Thoracic aorta endothelial cell (primary cell): Measurements from ENCODE around the gene RNF167. TPM values are rescaled to one million over a fixed set of nuclear protein-coding genes. Genes with fewer than 3 reads are reported as not detected.

Source experiments
- small RNA-seq: library from RNA; depleted of rRNA; stranded (forward); fragments of <200 nt; gene quantifications from one replicate; pipeline ENCODE3, GENCODE V24; 2012
- total RNA-seq: library from RNA; depleted of rRNA; stranded (reverse); fragments of >200 nt; gene quantifications from 2 replicates; pipeline ENCODE4 v1.2.3, GENCODE V29; 2012

The RNF167 gene
- total RNA-seq: 25.3 and 26.6 TPM in 2 replicates

DNA sequence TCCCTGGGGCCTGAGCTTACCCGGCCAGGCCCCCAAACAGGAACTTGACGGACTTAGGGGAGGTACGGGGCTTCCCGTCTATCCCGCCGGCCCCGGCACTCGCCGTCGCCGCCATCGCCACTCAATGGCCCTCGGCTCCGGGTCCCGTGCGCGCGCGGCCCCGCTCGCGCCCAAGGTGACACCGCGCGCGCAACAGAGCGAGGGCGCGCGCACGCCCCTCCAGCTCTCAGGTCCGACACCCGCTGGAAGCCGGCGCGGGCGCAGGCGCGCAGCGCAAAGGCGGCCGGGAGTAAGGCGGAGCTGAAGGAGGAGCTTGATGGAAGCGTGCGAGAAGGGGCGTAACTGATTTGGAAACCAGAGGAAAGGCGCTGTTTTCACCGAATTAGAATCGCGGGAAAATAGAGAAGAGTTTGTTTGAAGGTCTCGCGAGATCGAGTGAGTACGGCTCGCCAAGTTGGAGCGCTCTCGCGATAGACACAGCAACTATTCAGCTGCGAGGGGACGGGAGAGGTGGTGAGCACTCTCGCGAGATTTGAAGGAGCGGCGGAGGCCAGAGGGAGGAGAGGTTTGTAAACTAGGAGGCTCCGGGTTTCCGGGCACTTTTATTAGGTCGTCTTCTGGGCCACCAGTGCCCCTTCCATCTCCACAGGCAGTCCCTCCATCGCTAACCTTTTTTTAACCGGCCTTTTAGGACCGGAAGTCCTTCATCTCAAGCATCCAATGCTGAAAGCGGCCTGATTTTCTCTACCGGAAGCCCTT, at the start of gene RNF167, which contains the start of gene SLC25A11:
Gene RNF167, plus strand, starts transcription at position 473 of the 759 bp plus-strand sequence. CDS start 642 bp downstream, outside the sequence.
Gene SLC25A11, minus strand, starts transcription at position 251 of the 759 bp plus-strand sequence. Its CDS starts 136 bp downstream, at position 115.

GRCh38 chr17:4899341-4900230, 40.5 kb upstream of the RNF167 start, which contains the start of gene C17orf107:
TSS of gene C17orf107 (plus strand) at chr17:4899536. CDS start at chr17:4899763, 227 bp downstream.

GRCh38 chr17:4903051-4903818, 36.8 kb upstream of the RNF167 start, which contains the start of gene CHRNE:
TSS of gene CHRNE (minus strand) at chr17:4903098. CDS start at chr17:4903063, 35 bp downstream.

DNA sequence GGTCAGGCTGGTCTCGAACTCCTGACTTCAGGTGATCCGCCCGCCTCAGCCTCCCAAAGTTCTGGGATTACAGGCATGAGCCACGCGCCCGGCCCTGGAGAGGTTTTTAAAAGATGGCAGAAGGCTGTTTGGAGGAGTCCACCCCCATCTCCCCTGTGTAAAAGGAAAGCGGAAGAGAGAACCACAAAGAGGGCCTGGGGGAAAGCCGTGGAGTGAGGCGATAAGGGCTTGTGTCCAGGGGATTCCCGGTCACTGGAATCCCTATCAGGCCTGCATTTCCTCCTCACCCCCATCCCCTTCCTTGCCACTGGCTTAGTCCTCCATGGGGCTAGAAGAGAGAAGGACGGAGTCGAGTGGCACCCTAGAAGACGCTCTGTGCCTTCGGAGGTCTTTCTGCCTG, 8.1 kb upstream of the RNF167 start, which contains the start of gene GP1BA:
Gene GP1BA, plus strand, starts transcription at position 315 of the 400 bp plus-strand sequence. CDS start 328 bp downstream, outside the sequence.

GRCh38 chr17:4948166-4948930, 8.3 kb downstream of the RNF167 start, which contains the start of gene PFN1:
TSS of gene PFN1 (minus strand) at chr17:4948530. CDS start at chr17:4948394, 136 bp downstream.

DNA sequence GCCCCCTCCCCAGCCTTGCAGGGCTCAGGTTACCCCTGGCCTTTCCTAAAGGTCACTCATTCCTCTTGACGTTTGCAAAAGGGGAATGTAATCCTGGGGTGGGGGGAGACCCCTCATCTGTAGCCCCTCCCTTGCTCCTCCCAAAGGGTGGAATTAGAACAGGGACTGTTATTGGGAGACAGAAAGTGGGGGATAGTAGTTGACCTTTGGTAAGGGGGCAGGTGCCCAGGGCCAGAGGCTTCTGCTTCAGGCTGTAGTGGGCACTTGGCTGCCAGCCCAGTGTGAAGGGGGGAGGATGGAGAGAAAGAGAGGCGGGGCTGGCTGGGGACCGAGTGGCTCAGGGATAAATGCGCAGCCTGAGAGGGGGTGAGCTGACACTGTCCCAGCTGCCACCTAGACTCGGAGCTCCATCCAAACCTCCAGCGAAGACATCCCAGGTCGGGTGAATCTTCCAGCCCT, 10.7 kb downstream of the RNF167 start, which contains the start of gene ENO3:
Gene ENO3, plus strand, starts transcription at position 374 of the 459 bp plus-strand sequence. CDS start 711 bp downstream, outside the sequence.

GRCh38 chr17:4967539-4968485, 27.7 kb downstream of the RNF167 start, which contains the start of gene SPAG7:
TSS of gene SPAG7 (minus strand) at chr17:4967817. CDS start at chr17:4967804, 13 bp downstream.

DNA sequence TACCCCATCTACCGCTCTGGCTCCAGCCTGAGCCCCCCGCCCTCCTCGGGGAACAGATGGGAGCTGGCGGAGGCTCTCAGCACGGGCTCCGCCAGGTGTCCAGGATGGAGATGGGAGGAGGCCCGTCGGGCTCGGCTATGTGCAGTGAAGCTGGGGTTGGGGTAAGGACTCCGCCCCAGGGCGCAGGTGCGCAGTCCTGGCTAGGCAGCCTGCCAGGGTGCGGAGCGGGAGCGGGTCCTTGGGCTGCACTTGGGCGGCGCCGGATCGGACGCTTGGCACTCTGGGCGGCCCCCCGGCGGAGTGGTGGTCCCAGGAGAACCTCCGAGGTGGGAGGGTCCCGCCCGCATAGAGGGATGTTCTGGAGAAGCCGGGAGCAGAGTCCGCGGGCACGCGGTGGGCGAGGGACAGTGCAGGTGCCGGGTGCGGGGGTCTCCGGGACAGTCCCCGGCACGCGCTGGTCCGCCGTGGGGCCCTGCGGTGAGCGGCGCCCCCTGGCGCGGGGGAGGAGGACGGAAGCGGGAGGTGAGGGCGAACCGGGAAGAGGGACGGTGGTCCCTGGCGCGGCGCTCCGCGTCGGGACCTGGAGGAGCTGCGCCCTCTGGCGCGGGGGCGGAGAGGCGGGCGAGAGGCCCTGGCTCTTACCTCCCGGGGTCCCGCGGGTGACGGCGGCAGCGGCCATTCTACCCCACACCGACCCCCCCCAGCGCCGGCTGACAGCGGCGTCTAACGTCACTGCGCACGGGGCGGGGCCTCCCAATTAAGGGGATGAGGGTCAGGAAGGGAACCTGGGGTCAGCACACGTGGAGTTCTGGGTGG, 47.1 kb downstream of the RNF167 start, which contains the start of gene CAMTA2:
Gene CAMTA2, minus strand, starts transcription at position 725 of the 816 bp plus-strand sequence. CDS start 1,453 bp downstream, outside the sequence.

Small RNA genes within 50 kb of the gene (small RNA-seq; reads per million reads assigned to genes)
- not detected for gene MIR6864
- gene MIR6865: not detected

Other genes with a start within 250 kb of the RNF167 start
- 23.3 and 40.8 TPM in 2 replicates for gene PELP1, start 236.1 kb upstream of the RNF167 start, total RNA-seq
- gene ARRB2, start 229.6 kb upstream of the RNF167 start, total RNA-seq: 18.4 and 20.7 TPM in 2 replicates
- gene MED11, start 208.8 kb upstream of the RNF167 start, total RNA-seq: 12.0 and 14.9 TPM in 2 replicates
- gene ZMYND15, start 200.4 kb upstream of the RNF167 start, total RNA-seq: 0.27 TPM in 1 of 2 replicates, not detected in the other
- gene CXCL16, start 200.3 kb upstream of the RNF167 start, total RNA-seq: 2.8 and 5.6 TPM in 2 replicates
- gene TM4SF5, start 168.4 kb upstream of the RNF167 start, total RNA-seq: not detected in 2 replicates
- 0.57 and 0.93 TPM in 2 replicates for gene VMO1, start 153.9 kb upstream of the RNF167 start, total RNA-seq
- not detected in 2 replicates for gene GLTPD2, start 151.3 kb upstream of the RNF167 start, total RNA-seq
- gene PSMB6, start 144.1 kb upstream of the RNF167 start, total RNA-seq: 140 and 154 TPM in 2 replicates
- 27.9 and 28.6 TPM in 2 replicates for gene PLD2, start 133.1 kb upstream of the RNF167 start, total RNA-seq
- gene MINK1, start 106.9 kb upstream of the RNF167 start, total RNA-seq: 41.5 and 49.9 TPM in 2 replicates
- gene C17orf107, start 40.7 kb upstream of the RNF167 start, total RNA-seq: 0.50 and 0.80 TPM in 2 replicates
- 0.13 and 0.43 TPM in 2 replicates for gene CHRNE, start 37.2 kb upstream of the RNF167 start, total RNA-seq
- not detected in 2 replicates for gene GP1BA, start 8.0 kb upstream of the RNF167 start, total RNA-seq
- gene SLC25A11, start 222 bp upstream of the RNF167 start, total RNA-seq: 43.7 and 45.5 TPM in 2 replicates
- 587 and 743 TPM in 2 replicates for gene PFN1, start 8.3 kb downstream of the RNF167 start, total RNA-seq
- 1.6 and 2.4 TPM in 2 replicates for gene ENO3, start 10.9 kb downstream of the RNF167 start, total RNA-seq
- gene SPAG7, start 27.5 kb downstream of the RNF167 start, total RNA-seq: 33.9 and 43.0 TPM in 2 replicates
- gene CAMTA2, start 47.4 kb downstream of the RNF167 start, total RNA-seq: 14.4 and 18.5 TPM in 2 replicates
- gene INCA1, start 57.3 kb downstream of the RNF167 start, total RNA-seq: 0.22 and 0.27 TPM in 2 replicates
- gene KIF1C, start 57.7 kb downstream of the RNF167 start, total RNA-seq: 86.4 and 132 TPM in 2 replicates
- 0.07 TPM in 1 of 2 replicates, not detected in the other for gene SLC52A1, start 95.2 kb downstream of the RNF167 start, total RNA-seq
- 1.7 and 2.4 TPM in 2 replicates for gene ZFP3, start 138.2 kb downstream of the RNF167 start, total RNA-seq
- 6.7 and 7.7 TPM in 2 replicates for gene ZNF232, start 171.6 kb downstream of the RNF167 start, total RNA-seq
- under 0.01 TPM in 1 of 2 replicates, not detected in the other for gene USP6, start 175.8 kb downstream of the RNF167 start, total RNA-seq